ENCODE results near the gene CTSZ.
"Not testable (repeated sequence)": the region's sequence is repeated elsewhere in the genome, so short reads cannot be mapped to it uniquely, and the experiment has no call there.

CTSZ gene

DNA sequence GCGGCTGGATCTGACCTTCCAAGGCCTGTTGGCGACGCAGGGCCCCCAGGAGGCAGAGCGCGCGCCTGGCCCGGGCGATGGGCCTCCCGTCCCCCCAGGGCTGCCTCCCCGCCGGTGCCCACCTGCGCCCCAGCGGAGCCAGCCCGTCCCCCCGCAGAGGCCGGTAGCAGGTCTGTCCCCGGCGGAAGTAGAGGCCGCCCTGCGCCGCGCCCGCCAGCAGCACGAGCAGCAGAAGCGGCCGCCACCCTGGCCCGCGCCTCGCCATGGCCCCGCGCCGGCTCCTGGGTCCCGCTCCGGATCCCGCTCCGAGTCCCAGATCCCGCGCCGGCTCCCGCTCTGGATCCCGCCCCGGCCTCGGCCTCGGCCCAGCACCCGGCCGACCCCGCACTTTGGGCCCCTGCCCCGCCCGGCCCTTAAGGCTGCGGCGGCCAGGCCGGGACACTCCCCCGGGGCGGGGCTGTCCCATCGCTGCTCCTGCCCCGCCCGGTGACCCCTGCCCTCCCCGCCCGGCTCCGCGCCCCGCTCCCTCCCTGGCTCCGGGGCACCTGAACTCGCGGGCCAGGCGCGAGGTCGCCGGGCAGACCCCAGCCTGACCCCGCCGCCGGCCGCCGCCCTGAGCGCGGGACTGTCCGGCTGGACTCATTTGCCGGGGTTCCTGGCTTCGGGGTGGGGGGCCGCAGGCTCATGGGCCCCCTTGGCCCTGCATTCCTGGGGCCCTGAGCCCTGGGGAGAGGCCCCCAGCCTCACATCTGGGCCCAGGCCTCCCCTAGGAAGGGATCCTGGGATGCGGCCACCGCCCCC is at the start of gene CTSZ:
TSS of gene CTSZ (minus strand) at position 391 of the 801 bp plus-strand sequence. CDS start at position 265, 126 bp downstream.
- peak in 2 of 4 experiments; percentile 6 to 36 for DNase-seq (ENCODE audit: low read depth in 4 of 4, low spot score in 1 of 4)

- no peak for DNase-seq (ENCODE audit: low read depth in 4 of 4, low spot score in 1 of 4)
Measured at GRCh38 chr20:59055302-59055701, 48.2 kb upstream of the CTSZ start.

GRCh38 chr20:59051666-59052185 is 44.7 kb upstream of the CTSZ start:
- no peak for DNase-seq (ENCODE audit: low read depth in 4 of 4, low spot score in 1 of 4)

DNA sequence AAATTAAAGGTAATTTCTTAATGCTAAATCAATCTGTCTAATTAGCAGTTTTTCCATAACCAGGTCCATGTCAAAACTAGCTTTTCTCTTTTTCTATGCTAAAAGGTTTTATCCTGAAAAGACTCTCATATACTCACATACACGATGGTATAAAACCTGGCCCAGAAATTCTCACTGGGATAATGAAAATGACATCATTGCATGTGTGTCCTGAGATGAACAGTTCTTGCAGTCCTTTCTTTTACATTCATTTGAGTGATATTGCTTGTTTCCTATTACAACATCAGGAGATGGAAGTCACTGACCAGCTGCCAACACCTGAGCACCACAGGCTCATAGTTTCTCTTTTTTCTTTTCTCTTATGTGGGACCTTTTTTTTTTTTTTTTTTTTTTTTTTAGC is 43.4 kb upstream of the CTSZ start:
- DNase-seq (ENCODE audit: low read depth in 4 of 4, low spot score in 1 of 4), result no peak

DNA sequence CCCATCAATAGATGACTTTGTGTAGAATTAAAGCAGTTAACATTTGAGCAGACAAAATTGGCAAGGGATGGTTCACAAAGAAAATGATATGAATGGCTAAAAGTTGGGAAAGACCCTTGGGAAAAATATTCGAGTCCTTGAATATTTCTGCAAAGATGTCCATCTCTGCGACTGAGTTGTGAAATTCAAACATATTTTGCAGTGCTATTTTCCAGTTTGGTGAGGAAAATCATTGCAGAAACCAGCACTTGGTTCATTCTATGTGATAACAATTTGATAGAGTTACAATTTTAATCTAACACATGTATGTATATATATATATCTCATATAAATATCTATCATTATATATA is 41.6 kb upstream of the CTSZ start:
- DNase-seq (ENCODE audit: low read depth in 4 of 4, low spot score in 1 of 4), result no peak

- DNase-seq (ENCODE audit: low read depth in 4 of 4, low spot score in 1 of 4), result no peak
Measured at GRCh38 chr20:59047938-59048680, 41.1 kb upstream of the CTSZ start.

- no peak for DNase-seq (ENCODE audit: low read depth in 4 of 4, low spot score in 1 of 4)
Measured at GRCh38 chr20:59046862-59047261, 39.8 kb upstream of the CTSZ start.

DNA sequence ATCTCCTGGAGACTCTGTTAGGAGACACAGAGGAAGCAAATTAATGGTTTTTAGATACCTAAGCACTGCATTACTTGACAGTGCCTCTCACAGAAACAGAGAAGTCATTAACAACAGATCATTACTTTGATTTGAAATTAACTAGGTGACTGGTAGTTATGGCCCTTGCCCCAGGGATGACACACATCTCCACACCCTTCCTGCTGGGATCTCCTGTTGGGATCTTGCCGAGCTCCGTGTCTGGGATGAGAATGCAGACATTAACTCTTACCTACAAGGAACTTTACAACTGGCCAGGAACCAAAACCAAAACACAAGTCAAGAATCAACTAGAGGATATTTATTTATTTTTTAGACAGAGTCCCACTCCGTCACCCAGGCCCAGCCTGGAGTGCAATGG is 37.7 kb upstream of the CTSZ start:
- no peak for DNase-seq (ENCODE audit: low read depth in 4 of 4, low spot score in 1 of 4)

DNA sequence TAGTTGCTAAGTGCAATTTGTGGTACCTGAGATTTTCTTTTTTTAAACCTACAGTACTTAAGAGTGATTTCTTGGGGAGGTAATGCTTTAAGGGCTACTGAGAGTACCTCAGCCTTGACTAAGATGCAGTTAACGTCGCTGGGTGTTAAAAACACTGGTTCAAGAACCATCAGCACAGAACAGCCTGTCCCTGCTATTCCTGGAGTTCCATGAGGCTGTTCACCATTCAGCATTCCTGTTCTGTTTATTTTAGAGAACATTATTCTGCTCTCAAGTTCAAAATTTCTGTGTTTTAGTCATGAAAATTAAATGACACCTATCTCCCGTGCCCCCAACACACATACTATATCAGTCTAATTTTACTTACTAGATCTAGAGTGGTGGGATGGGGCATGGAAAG is 37.2 kb upstream of the CTSZ start:
- no peak for DNase-seq (ENCODE audit: low read depth in 4 of 4, low spot score in 1 of 4)

- no peak for DNase-seq (ENCODE audit: low read depth in 4 of 4, low spot score in 1 of 4)
Measured at GRCh38 chr20:59043698-59044097, 36.6 kb upstream of the CTSZ start.

DNA sequence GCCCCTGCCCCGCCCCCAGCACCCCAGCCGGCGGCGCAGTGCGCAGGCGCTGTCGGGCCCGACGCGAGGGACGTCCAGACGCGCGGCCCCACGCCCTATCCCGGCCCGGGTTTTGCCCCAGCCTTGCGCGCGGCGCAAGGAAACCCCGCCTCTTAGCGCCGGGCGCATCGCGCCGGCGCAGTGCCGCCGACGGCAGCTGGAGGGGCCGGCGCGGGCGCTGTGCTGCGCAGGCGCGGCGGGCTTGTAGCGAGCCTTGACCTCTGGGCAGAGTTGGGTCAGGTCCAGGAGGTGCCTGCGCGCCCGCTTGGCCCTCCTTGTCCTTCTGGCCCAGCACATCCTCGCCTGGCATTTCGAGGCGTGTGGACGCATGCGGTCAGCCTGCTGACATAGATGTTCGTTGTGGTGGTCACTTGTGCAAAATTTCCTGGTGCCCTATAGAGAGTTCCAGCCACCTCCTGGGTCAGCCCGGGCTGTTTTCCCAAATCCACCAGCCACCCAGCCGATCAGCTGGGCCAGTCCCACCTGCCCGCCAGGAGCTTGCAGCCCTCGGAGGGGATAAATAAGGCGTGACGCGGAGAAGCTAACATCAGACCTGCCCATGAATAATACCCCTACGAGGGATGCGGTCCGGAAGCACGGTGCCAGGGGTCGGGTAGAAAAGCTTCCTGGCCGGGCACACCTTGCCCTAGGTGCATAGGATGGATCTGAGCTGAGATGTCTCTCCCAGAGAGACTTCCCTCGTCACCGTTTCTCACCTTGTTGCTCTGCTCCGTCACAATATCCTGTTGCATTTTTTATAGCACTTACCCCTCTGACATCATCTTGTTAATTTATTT is 36.0 kb upstream of the CTSZ start:
- DNase-seq (ENCODE audit: low read depth in 4 of 4, low spot score in 1 of 4), result peak; percentile 81 to 94 (median 92)

DNA sequence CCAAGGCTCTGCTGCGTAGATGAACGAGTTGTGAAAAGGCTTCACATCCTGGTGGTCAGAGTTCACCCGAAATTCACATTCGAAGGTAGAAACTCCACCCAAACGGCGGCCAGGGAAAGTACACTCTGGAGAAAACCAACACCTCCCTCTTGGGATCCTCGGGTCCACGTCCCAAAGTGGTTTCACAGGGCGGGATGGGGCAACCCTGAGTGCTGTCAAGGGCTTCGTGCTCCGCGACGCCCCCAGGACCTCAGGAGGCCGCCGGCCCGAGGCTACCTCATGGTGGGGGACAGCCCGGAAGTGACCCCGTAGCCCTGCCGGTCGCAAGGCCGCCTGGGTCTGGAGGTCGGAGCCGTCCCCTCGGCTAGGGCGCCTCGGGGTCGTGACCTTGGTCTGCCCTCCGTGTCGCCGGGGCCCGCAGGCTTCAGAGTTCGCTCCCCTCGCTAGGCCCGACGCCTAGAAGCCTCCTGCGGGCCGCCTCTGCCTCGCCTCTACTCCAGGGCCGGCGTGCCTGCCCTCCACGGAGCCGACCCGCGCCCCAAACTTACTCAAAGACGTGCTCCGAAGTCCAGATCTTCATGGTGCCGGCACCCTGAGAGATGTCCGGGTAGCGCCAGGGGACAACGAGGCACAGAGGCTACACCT is 35.2 kb upstream of the CTSZ start, which contains the start of gene PRELID3B:
TSS of gene PRELID3B (minus strand) at position 636 of the 645 bp plus-strand sequence. CDS start at position 580, 56 bp downstream.
- no peak for DNase-seq (ENCODE audit: low read depth in 4 of 4, low spot score in 1 of 4)

- not testable (repeated sequence) for DNase-seq (ENCODE audit: low read depth in 4 of 4, low spot score in 1 of 4)
Measured at GRCh38 chr20:59041487-59041886, 34.4 kb upstream of the CTSZ start.

DNA sequence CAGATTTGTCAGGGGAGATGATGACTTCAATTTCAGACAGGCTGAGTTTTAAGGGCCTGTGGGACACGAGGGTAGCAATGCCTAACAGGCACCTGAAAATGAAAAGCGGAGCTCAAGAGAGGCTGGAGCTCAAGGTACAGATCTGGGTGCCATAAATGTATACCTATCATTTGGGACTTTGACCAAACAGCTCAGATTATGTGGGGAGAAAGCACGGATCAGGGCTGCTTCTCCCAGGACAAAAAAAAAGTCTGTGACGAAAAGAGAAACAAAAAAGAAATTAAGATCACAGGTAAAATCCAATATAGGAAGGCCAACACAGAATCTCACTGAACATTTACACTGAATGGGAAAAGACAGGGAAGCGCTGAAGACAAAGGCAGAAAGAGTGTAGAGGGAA is 33.6 kb upstream of the CTSZ start:
- no peak for DNase-seq (ENCODE audit: low read depth in 4 of 4, low spot score in 1 of 4)

DNA sequence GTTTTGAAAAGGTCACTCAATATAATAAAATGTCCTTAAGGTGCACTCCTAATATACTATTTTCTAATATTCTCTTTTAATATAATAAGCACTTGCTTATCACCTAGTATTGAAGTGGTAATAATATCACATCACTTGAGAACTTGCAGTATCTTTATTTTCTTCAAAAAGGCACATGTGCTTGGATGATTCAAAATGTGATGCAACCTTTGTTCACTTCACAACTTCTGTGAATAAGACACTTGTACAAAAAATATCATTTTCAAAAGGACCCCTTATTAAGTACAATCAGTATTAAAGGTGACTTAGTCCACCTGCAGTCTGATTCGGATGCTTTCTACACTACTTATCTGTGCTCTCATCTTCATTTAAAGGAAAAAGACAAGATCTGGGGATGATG is 32.2 kb upstream of the CTSZ start:
- no peak for DNase-seq (ENCODE audit: low read depth in 4 of 4, low spot score in 1 of 4)

DNA sequence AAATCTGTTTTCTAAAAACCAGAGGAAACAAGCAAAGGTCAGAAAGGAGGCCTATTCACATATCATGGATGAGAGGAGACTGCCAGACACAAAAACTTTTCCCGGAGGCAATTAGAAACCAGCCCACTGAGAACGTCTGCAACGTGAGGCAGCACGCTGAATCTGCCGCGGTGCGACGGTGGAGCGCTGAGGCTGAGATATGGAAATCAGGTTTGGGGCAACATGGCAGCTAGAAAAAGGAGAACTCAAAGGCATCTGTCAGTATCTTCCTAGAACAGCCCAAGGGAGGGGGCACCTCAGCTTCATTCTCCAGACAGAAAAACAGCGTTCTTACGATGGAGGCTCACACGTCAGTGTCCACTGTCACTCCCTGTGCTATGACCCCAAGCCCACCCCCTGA is 30.3 kb upstream of the CTSZ start:
- DNase-seq (ENCODE audit: low read depth in 4 of 4, low spot score in 1 of 4), result no peak

GRCh38 chr20:59035381-59035780 is 28.3 kb upstream of the CTSZ start:
- DNase-seq (ENCODE audit: low read depth in 4 of 4, low spot score in 1 of 4), result no peak

DNA sequence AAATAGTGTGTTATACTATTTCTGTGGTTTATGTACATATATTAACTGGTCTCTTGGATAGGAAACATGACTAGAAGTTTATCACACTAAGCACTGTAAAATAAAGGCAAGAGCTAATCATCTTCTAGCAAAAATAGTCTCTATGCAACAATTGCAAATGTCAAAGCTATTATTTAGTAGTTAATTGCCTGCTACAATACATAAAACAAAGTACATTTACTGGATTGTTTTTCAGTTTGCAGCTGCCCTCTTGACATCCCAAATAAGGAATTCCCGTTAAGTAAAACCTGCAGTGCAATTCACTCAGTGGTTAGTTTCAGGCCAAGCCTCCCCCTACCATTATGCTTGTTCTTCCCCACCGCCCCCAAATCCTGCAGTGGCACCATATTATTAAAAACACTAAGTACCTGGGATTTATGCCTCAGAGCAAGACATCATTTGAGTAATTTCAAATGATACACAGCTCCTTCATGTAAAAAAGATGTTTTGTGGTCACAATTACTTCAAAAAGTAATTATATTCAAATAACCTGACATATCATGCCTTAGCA is 26.6 kb upstream of the CTSZ start:
- no peak for DNase-seq (ENCODE audit: low read depth in 4 of 4, low spot score in 1 of 4)

GRCh38 chr20:59033093-59033492 is 26.0 kb upstream of the CTSZ start:
- no peak for DNase-seq (ENCODE audit: low read depth in 4 of 4, low spot score in 1 of 4)

- DNase-seq (ENCODE audit: low read depth in 4 of 4, low spot score in 1 of 4), result no peak
Measured at GRCh38 chr20:59032713-59033059, 25.6 kb upstream of the CTSZ start.

All from stimulated activated CD4-positive, alpha-beta T cell treated with anti-CD3 and anti-CD28 coated beads, Interleukin-1b, Interleukin-23, amount 100 ng/mL, for 24 hours (primary cell).